Ishikawa (cell line): Measurements from ENCODE around the gene ABR.
A peak's percentile ranks its signal among the peaks of the same experiment; 100 is the strongest.

Experiments used
- CEBPB ChIP-seq: IDR thresholded peaks from 2 replicates; pipeline ENCODE4 v1.6.1; 2012
- CREB1 ChIP-seq: IDR thresholded peaks from 2 replicates; pipeline ENCODE4 v1.6.1; 2012; ENCODE audit warnings: low read depth
- EGR1 ChIP-seq: IDR thresholded peaks from 2 replicates; pipeline ENCODE4 v1.6.1; 2012
- EP300 ChIP-seq: IDR thresholded peaks from 2 replicates; pipeline ENCODE4 v1.6.1; 2012; ENCODE audit warnings: borderline replicate concordance
- FOXM1 ChIP-seq: IDR thresholded peaks from 2 replicates; pipeline ENCODE4 v1.6.1; 2012; ENCODE audit warnings: low read depth, borderline replicate concordance
- NFIC ChIP-seq: IDR thresholded peaks from 2 replicates; pipeline ENCODE4 v1.6.1; 2012
- RAD21 ChIP-seq: IDR thresholded peaks from 2 replicates; pipeline ENCODE4 v1.6.1; 2012; ENCODE audit warnings: low read depth
- TCF12 ChIP-seq: IDR thresholded peaks from 2 replicates; pipeline ENCODE4 v1.6.1; 2012; ENCODE audit warnings: low read depth
- TEAD4 ChIP-seq: IDR thresholded peaks from 2 replicates; pipeline ENCODE4 v1.6.1; 2012
- YY1 ChIP-seq: IDR thresholded peaks from 2 replicates; pipeline ENCODE4 v1.6.1; 2012; ENCODE audit warnings: low read depth
- ZBTB7A ChIP-seq: IDR thresholded peaks from 2 replicates; pipeline ENCODE4 v1.6.1; 2012; ENCODE audit warnings: low read depth
- TF ChIP-seq, protein P1 (sequence below): IDR thresholded peaks from 2 replicates; pipeline ENCODE4 v1.6.1; 2012; ENCODE audit warnings: low read depth, mild to moderate bottlenecking
- TF ChIP-seq, protein P2 (sequence below): IDR thresholded peaks from 2 replicates; pipeline ENCODE4 v1.6.1; 2012
- TF ChIP-seq, protein P3 (sequence below): IDR thresholded peaks from 2 replicates; pipeline ENCODE4 v1.6.1; 2012

ABR gene

DNA sequence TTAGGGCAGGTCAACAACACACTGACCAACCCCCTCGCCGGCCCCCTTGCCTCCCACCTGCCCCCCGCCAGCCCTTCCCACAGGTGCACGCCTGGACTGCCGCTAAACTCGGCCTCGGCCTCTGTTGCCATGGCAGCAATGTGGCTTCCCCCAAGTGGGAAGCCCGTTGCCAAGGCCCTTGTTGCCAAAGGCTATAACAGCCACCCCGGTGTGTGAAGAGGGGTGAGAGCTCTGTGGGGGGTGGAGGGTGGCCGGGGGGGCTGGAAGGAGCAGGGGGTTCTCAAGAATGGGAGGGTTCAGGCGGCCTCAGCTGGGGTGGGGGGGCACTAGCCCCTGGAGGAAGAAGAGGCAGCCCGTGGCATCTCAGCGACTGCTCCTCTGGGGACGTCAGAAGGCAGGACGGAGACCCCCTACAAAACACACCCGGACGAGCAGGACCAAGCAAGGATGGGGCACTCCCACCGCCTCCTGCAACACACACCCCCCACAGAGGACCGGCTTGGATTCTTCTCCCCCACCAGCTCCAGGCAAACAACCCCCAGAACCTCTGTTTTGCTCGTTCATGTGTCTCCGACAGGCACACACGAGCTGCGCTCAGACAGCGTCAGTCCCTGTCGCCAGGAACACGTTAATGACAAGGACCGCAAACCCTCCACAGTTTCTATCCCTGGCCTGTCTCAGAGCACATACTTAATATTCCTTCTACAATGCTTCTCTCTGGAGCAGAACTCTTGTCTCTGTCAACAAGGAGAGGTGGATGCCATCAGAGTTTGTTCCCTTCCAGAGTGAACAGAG is 55.7 kb downstream of the ABR start:
- no peak for TF ChIP-seq YY1
- no peak for TF ChIP-seq EGR1
- no peak for TF ChIP-seq TEAD4
- no peak for TF ChIP-seq CEBPB
- TF ChIP-seq TCF12 = no peak
- TF ChIP-seq, protein P1, sequence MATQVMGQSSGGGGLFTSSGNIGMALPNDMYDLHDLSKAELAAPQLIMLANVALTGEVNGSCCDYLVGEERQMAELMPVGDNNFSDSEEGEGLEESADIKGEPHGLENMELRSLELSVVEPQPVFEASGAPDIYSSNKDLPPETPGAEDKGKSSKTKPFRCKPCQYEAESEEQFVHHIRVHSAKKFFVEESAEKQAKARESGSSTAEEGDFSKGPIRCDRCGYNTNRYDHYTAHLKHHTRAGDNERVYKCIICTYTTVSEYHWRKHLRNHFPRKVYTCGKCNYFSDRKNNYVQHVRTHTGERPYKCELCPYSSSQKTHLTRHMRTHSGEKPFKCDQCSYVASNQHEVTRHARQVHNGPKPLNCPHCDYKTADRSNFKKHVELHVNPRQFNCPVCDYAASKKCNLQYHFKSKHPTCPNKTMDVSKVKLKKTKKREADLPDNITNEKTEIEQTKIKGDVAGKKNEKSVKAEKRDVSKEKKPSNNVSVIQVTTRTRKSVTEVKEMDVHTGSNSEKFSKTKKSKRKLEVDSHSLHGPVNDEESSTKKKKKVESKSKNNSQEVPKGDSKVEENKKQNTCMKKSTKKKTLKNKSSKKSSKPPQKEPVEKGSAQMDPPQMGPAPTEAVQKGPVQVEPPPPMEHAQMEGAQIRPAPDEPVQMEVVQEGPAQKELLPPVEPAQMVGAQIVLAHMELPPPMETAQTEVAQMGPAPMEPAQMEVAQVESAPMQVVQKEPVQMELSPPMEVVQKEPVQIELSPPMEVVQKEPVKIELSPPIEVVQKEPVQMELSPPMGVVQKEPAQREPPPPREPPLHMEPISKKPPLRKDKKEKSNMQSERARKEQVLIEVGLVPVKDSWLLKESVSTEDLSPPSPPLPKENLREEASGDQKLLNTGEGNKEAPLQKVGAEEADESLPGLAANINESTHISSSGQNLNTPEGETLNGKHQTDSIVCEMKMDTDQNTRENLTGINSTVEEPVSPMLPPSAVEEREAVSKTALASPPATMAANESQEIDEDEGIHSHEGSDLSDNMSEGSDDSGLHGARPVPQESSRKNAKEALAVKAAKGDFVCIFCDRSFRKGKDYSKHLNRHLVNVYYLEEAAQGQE = no peak

DNA sequence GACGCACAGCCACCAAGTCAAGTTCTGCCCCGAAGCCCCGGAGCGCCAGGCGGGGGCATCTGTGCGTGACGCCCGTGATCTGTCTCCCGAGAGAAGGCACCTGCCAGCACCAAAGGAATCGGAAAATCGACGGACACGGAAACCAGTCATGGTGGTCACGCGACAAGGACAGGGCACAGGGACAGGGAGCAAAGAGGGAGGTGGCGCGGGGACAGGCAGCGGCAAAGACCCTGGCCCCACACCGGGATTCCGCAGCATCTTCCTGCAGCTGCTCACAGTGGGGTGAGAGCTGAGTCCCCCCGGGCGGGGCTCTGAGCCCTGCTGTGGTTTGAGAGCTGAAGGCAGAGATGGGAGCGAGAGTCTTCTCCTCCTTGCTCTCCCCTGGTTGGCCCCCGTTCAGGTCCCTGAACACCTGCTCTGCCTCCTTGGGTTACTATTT is 56.4 kb downstream of the ABR start:
- TF ChIP-seq CREB1 = no peak
- no peak for TF ChIP-seq ZBTB7A
- TF ChIP-seq, protein P2, sequence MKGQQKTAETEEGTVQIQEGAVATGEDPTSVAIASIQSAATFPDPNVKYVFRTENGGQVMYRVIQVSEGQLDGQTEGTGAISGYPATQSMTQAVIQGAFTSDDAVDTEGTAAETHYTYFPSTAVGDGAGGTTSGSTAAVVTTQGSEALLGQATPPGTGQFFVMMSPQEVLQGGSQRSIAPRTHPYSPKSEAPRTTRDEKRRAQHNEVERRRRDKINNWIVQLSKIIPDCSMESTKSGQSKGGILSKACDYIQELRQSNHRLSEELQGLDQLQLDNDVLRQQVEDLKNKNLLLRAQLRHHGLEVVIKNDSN = no peak
- TF ChIP-seq, protein P1 = no peak
- TF ChIP-seq TCF12 = no peak
- TF ChIP-seq, protein P3, sequence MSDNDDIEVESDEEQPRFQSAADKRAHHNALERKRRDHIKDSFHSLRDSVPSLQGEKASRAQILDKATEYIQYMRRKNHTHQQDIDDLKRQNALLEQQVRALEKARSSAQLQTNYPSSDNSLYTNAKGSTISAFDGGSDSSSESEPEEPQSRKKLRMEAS = no peak

DNA sequence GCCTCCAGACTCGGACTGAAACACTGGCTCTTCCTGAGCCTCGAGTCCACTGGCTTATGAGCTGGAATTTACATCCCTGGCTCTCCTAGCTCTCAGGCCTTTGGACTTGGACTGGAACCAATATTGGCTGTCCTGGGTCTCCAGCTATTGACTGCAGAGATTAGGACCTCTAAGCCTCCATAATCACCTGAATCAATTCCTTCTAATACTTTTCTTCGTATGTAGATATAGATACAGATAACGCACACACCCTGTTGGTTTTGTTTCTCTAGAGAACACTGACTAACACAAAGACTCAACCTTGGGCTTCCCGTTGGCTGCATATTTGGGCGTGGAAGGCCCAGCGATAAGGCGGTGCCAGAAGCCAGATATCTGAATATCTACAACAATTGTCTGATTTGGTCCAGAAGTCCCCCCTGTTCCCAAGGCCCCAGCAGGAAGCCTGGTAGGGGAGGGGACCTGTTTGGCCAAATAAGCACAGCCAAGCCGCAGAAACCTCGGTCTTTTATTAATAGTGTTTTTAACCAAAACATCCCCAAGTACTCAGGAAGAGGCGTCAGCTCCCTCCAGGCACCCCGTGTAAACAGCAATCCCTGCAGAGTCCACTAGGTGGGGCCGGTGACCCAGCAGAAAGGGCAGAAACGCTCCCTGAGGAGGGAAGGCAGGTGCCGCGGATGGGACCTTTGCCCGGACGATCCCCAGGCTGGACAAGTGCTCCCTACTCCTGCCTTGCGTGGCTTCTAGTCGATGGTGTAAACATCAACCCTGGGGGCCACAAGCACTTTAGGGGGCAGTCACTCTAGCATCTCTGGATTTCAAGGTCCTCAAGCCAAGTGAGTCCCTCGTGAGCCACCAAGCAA is 57.0 kb downstream of the ABR start:
- TF ChIP-seq TEAD4 = no peak
- TF ChIP-seq RAD21 = peak; percentile 92

DNA sequence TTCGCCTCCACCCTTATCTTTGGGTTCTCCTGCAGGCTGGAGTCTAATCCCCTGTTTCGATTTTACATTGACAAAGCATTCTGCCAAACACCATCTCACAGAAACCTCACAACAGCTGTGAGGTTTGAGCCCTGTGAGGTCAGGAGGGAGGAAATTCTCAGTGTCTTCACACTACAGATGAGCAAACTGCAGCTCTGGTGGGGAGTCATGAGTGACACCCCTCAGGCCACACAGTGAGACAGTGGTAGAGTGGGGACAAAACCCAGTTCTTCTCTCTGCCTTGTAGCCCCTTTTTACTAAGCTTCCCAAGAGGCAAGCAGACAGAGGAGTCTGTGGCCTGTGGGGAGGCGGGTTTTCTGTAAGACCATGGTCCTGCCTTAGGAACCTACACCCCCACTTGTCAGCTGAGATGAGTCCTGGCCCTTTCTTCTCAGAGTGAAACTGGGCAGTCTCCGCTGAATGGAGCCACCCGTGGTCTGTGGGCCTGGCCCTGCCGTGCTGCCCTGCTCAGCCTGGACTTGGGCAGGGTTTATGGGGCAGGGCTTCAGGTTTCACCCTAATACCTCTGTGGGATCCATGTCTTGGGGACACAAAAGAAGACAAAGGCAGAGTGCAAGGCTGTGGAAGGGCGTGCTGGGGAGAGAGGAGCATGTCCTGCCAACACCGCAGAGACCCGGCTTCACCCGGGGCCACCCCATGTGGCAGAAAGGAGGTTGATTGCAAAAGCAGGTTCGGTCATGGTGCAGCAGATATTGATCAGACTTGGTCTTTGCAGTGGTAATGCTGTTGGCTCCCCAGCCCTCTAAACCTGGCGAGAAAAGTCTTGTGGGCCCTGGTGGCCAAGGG is 59.0 kb downstream of the ABR start:
- TF ChIP-seq EP300 = no peak
- TF ChIP-seq, protein P1 = no peak
- TF ChIP-seq TEAD4 = no peak
- TF ChIP-seq CREB1 = no peak
- no peak for TF ChIP-seq RAD21

DNA sequence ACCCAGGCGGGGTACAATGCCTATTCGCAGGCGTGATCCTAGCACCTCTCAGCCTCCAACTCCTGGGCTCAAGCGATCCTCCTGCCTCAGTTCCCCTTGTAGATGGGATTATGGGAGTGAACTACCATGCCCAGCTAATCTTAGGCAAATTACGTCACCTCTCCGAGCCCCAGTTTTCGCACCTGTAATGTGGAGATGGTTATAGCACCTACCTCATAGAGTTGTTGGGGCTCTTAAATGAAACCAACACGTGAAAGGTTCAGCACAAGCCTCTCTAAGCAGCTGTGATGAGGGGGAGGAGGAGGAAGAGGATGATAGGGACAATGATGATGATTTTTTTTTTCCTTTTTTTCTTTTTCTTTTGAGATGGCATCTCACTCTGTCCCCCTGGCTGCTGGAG is 59.9 kb downstream of the ABR start:
- TF ChIP-seq TEAD4 = no peak

DNA sequence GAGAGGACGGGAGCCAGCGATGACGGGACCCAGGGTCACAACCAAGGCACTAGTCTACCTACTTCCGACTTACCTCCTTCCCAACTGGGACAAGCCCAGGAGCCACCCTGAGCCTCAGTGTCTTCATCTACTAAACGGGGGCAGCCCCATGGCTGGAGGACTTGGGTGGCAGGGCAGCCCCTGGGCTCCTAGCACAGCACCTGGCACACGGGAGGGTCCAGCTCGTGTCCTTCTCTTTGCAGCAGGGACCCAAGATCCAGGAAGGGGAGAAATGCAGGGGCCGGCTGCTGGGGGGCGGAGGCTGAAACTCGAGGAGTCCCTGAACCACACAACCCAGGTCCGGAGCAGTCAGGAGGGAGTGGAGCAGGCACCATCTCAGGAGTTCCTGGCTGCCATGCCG is 63.2 kb downstream of the ABR start:
- TF ChIP-seq, protein P2 = no peak
- TF ChIP-seq RAD21 (no peak), ZBTB7A (no peak), NFIC (no peak), FOXM1 (no peak), EGR1 (no peak), YY1 (no peak)
- TF ChIP-seq, protein P3 = no peak
